Endodermal cell (in vitro differentiated cells): ENCODE results near the gene EML1. TPM values are rescaled to one million over a fixed set of nuclear protein-coding genes. Genes with fewer than 3 reads are reported as not detected.

ENCODE experiments used
- DNase-seq: peaks from one replicate; pipeline ENCODE4 v3.0.0-alpha.2; 2017
- H3K27ac ChIP-seq: 2 replicates; pipeline ENCODE4 v1.5.1; 2013; ENCODE audit warnings: mild to moderate bottlenecking, low read depth, low read length, moderate library complexity
- H3K27me3 ChIP-seq: 2 replicates; pipeline ENCODE4 v1.6.1; 2013; ENCODE audit warnings: mild to moderate bottlenecking, low read length, moderate library complexity; ENCODE audit not compliant: insufficient read depth, control insufficient read depth, poor library complexity, severe bottlenecking
- H3K36me3 ChIP-seq: 2 replicates; pipeline ENCODE4 v1.7.0; 2013; ENCODE audit warnings: mild to moderate bottlenecking, low read length, moderate library complexity; ENCODE audit not compliant: control insufficient read depth, insufficient read depth
- H3K4me1 ChIP-seq: one replicate; pipeline ENCODE4 v1.7.0; 2013; ENCODE audit warnings: low read length; ENCODE audit not compliant: control insufficient read depth, insufficient read depth
- H3K4me3 ChIP-seq: 2 replicates; pipeline ENCODE4 v1.5.1; 2013; ENCODE audit warnings: mild to moderate bottlenecking, low read length, moderate library complexity
- H3K9ac ChIP-seq: 2 replicates; pipeline ENCODE4 v1.6.1; 2013; ENCODE audit warnings: mild to moderate bottlenecking, low read length, moderate library complexity; ENCODE audit not compliant: poor library complexity, severe bottlenecking; ENCODE audit errors: extremely low read depth
- H3K9me3 ChIP-seq: 2 replicates; pipeline ENCODE4 v1.6.1; 2013; ENCODE audit warnings: mild to moderate bottlenecking, low read length, moderate library complexity; ENCODE audit not compliant: control insufficient read depth
- H3K27ac Mint-ChIP-seq: 2 replicates; pipeline ENCODE4 v1.8.0; 2020; ENCODE audit warnings: mixed read lengths
- H3K27me3 Mint-ChIP-seq: 2 replicates; pipeline ENCODE4 v1.8.0; 2021; ENCODE audit warnings: mild to moderate bottlenecking, mixed read lengths; ENCODE audit not compliant: insufficient read depth
- H3K36me3 Mint-ChIP-seq: 2 replicates; pipeline ENCODE4 v1.8.0; 2020; ENCODE audit warnings: low read depth, mixed read lengths
- H3K4me1 Mint-ChIP-seq: 2 replicates; pipeline ENCODE4 v1.8.0; 2020; ENCODE audit warnings: mixed read lengths
- H3K4me3 Mint-ChIP-seq: 2 replicates; pipeline ENCODE4 v1.8.0; 2020; ENCODE audit warnings: mild to moderate bottlenecking, moderate library complexity, mixed read lengths
- H3K9me3 Mint-ChIP-seq: 2 replicates; pipeline ENCODE4 v1.8.0; 2020; ENCODE audit warnings: mild to moderate bottlenecking, mixed read lengths
- CTCF ChIP-seq: fragments of 200-600 bp; sonication (generic); conservative IDR thresholded peaks from 2 replicates; pipeline ENCODE4 v1.5.0; 2021; ENCODE audit warnings: antibody characterized with exemption, mild to moderate bottlenecking
- WGBS, 2 experiments: methylation state at CpG; one replicate each; pipeline versions ENCODE4 v1.1.5 to v1.1.7; 2013; ENCODE audit warnings: missing lambda C conversion rate in 2 of 2, mixed read lengths in 1 of 2; ENCODE audit not compliant: insufficient coverage in 1 of 2, insufficient read length in 1 of 2; 5-methylcytosine and 5-hydroxymethylcytosine counted together
- total RNA-seq, 2 donors: library from RNA; stranded (reverse); fragmentation: NEBNext Ultra II Directional in 1 of 2; extraction: Animal tissue kit (Norgen Biotek cat#: 25700) in 1 of 2; gene quantifications; 2 replicates in 1 of 2; 3 replicates in 1 of 2; pipeline ENCODE4 v1.2.1, GENCODE V29; 2021

EML1 gene
- total RNA-seq, 2 donors from 2014 or later = 25.0 to 31.4 TPM

GRCh38 chr14:99792210-99792535, 1.0 kb upstream of the EML1 start:
- H3K36me3 ChIP-seq = no peaks in the 10 kb centered on the region
- H3K4me3 ChIP-seq = no peak overlapping the region
- H3K27ac ChIP-seq = no peak overlapping the region
- TF ChIP-seq CTCF = no peak
- Mint-ChIP-seq H3K27ac (no peak overlapping the region), H3K9me3 (peaks cover 2% of the 10 kb centered on the region), H3K27me3 (peaks cover 45% of the 10 kb centered on the region), H3K36me3 (no peaks in the 10 kb centered on the region), H3K4me3 (peak overlapping the region; percentile 59), H3K4me1 (peaks cover 12% of the 10 kb centered on the region)
- H3K9ac ChIP-seq = no peak overlapping the region
- no peaks in the 10 kb centered on the region for H3K4me1 ChIP-seq
- WGBS, 2 experiments = 93 to 96% methylated on average over 5 to 6 of the region's 6 CpGs
- no peaks in the 10 kb centered on the region for H3K27me3 ChIP-seq
- no peak for DNase-seq
- peaks cover 3% of the 10 kb centered on the region for H3K9me3 ChIP-seq

GRCh38 chr14:99792551-99793212, 531 bp upstream of the EML1 start:
- peak; percentile 69 for DNase-seq
- H3K36me3 Mint-ChIP-seq = no peaks in the 10 kb centered on the region
- peak overlapping the region; percentile 5 for H3K9ac ChIP-seq
- H3K9me3 ChIP-seq = peaks cover 5% of the 10 kb centered on the region
- H3K27me3 Mint-ChIP-seq = peaks cover 41% of the 10 kb centered on the region
- H3K9me3 Mint-ChIP-seq = peaks cover 2% of the 10 kb centered on the region
- H3K4me3 Mint-ChIP-seq = peak overlapping the region; percentile 59
- H3K27me3 ChIP-seq = no peaks in the 10 kb centered on the region
- H3K36me3 ChIP-seq = no peaks in the 10 kb centered on the region
- H3K27ac ChIP-seq = no peak overlapping the region
- no peak for TF ChIP-seq CTCF
- H3K4me3 ChIP-seq = no peak overlapping the region
- H3K4me1 Mint-ChIP-seq = peaks cover 12% of the 10 kb centered on the region
- H3K4me1 ChIP-seq = no peaks in the 10 kb centered on the region
- 25 to 62% methylated on average over 21 to 65 of the region's 65 CpGs for whole genome bisulfite sequencing, 2 experiments
- H3K27ac Mint-ChIP-seq = no peak overlapping the region

- no peaks in the 10 kb centered on the region for H3K36me3 ChIP-seq
These were observed 1.1 kb downstream of the EML1 start for GRCh38 chr14:99794151-99794780.

More at GRCh38 chr14:99794151-99794780, 1.1 kb downstream of the EML1 start:
- Mint-ChIP-seq H3K36me3 (no peaks in the 10 kb centered on the region), H3K27ac (no peak overlapping the region), H3K4me1 (peaks cover 12% of the 10 kb centered on the region), H3K4me3 (peak overlapping the region; percentile 57), H3K9me3 (peaks cover 2% of the 10 kb centered on the region), H3K27me3 (peaks cover 29% of the 10 kb centered on the region)
- peak overlapping the region; percentile 26 for H3K27ac ChIP-seq
- peak overlapping the region; percentile 59 for H3K9ac ChIP-seq
- TF ChIP-seq CTCF = no peak
- WGBS, 2 experiments = 53 to 58% methylated on average over 3 to 4 of the region's 4 CpGs
- DNase-seq = no peak
- H3K4me3 ChIP-seq = peak overlapping the region; percentile 94
- H3K27me3 ChIP-seq = no peaks in the 10 kb centered on the region
- no peaks in the 10 kb centered on the region for H3K4me1 ChIP-seq
- peaks cover 5% of the 10 kb centered on the region for H3K9me3 ChIP-seq
